HCT116 (cell line): Measurements from ENCODE around the gene CADPS2. TPM values are rescaled to one million over a fixed set of nuclear protein-coding genes. Genes with fewer than 3 reads are reported as not detected.

Experiments
- ATAC-seq: fragments of 200-7000 bp; cut with Tn5 transposase; 2 replicates; pipeline ENCODE4 v1.9.1; 2020; ENCODE audit warnings: mild to moderate bottlenecking, moderate library complexity
- BruUV-seq: library from RNA; stranded (reverse); fragments of 400-500 nt; replicated peaks from 2 replicates; lab custom pipeline; 2021; lab: Mats Ljungman, UMichigan
- CTCF ChIA-PET: fragments of 300-600 bp; sonication (Branson Sonifier 250); formaldehyde crosslinking; loops from one replicate; lab custom pipeline; 2021; ENCODE audit warnings: antibody characterized with exemption; lab: Charles Lee
- POLR2A ChIA-PET: fragments of 300-600, 350-600 bp; sonication (Branson Sonifier 250); formaldehyde crosslinking; loops from one replicate; lab custom pipeline; 2021; ENCODE audit warnings: antibody characterized with exemption; lab: Charles Lee
- RAD21 ChIA-PET, 2 experiments: fragments of 300-600 bp; sonication (Branson Sonifier 250); formaldehyde crosslinking; loops; one replicate each; lab custom pipeline; 2023; ENCODE audit warnings: low total read pairs in 2 of 2; ENCODE audit not compliant: uncharacterized antibody in 2 of 2, unreplicated experiment in 2 of 2, low non-redundant PET in 1 of 2; lab: Charles Lee
- DNase-seq: peaks from one replicate; pipeline ENCODE4 v3.0.0-alpha.2; 2010; ENCODE audit warnings: low read depth, low spot score
- H2AFZ ChIP-seq: fragments of 200-600 bp; shearing (Covaris generic), sonication (generic); 2 replicates; pipeline ENCODE4 v1.6.1; 2017; ENCODE audit warnings: low read depth, mixed run types, mixed read lengths, antibody characterized with exemption, low read length; ENCODE audit not compliant: poor library complexity, severe bottlenecking
- H3K27ac ChIP-seq: 2 replicates; pipeline ENCODE4 v1.5.1; 2012; ENCODE audit warnings: low read depth, low read length
- H3K27me3 ChIP-seq: fragments of 200-600 bp; sonication (generic); 2 replicates; pipeline ENCODE4 v1.6.1; 2016; ENCODE audit warnings: mixed run types, low read length, mixed read lengths; ENCODE audit not compliant: insufficient read depth
- H3K36me3 ChIP-seq, 2 experiments: fragments of 200-500 bp in 1 of 2; fragments of 200-600 bp in 1 of 2; sonication (Bioruptor generic) in 1 of 2; sonication (generic) in 1 of 2; 2 replicates each; pipeline versions ENCODE4 v1.5.1 to v1.6.1; 2014 to 2016; ENCODE audit warnings: low read length in 2 of 2, inconsistent platforms in 1 of 2, mixed read lengths in 1 of 2, mixed run types in 1 of 2; ENCODE audit not compliant: insufficient read depth in 2 of 2, control insufficient read depth in 1 of 2
- H3K4me1 ChIP-seq, 2 experiments: fragments of 200-600 bp in 1 of 2; sonication (generic) in 1 of 2; 2 replicates each; pipeline versions ENCODE4 v1.5.1 to v1.6.1; 2012 to 2017; ENCODE audit warnings: low read length in 2 of 2, inconsistent platforms in 1 of 2, mild to moderate bottlenecking in 1 of 2, mixed read lengths in 1 of 2, mixed run types in 1 of 2, moderate library complexity in 1 of 2; ENCODE audit not compliant: insufficient read depth in 2 of 2, control insufficient read depth in 1 of 2
- H3K4me2 ChIP-seq: fragments of 200-600 bp; sonication (generic); 2 replicates; pipeline ENCODE4 v1.6.1; 2017; ENCODE audit warnings: mixed run types, low read length, mixed read lengths
- H3K4me3 ChIP-seq, 2 experiments: fragments of 200-600 bp in 1 of 2; sonication (generic) in 1 of 2; replicated peaks in 1 of 2; 2 replicates each; pipeline ENCODE4 v1.5.1; 2011 to 2016; ENCODE audit warnings: low read length in 2 of 2, control low read depth in 1 of 2, low read depth in 1 of 2, mild to moderate bottlenecking in 1 of 2, mixed read lengths in 1 of 2, mixed run types in 1 of 2
- H3K79me2 ChIP-seq: fragments of 200-600 bp; sonication (generic); 2 replicates; pipeline ENCODE4 v1.6.1; 2017; ENCODE audit warnings: mild to moderate bottlenecking, mixed run types, low read length, moderate library complexity, mixed read lengths; ENCODE audit not compliant: insufficient read depth
- H3K9ac ChIP-seq: fragments of 200-600 bp; sonication (generic); 2 replicates; pipeline ENCODE4 v1.6.1; 2016; ENCODE audit warnings: low read length, mixed read lengths
- H3K9me2 ChIP-seq: fragments of 200-600 bp; sonication (generic), shearing (Covaris generic); 2 replicates; pipeline ENCODE4 v1.6.1; 2017; ENCODE audit warnings: mixed run types, mild to moderate bottlenecking, moderate library complexity; ENCODE audit not compliant: insufficient read depth
- H3K9me3 ChIP-seq, 2 experiments: fragments of 200-500 bp in 1 of 2; fragments of 200-600 bp in 1 of 2; sonication (Bioruptor generic) in 1 of 2; sonication (generic) in 1 of 2; 2 replicates each; pipeline ENCODE4 v1.6.1; 2014 to 2017; ENCODE audit warnings: low read length in 2 of 2, mixed read lengths in 2 of 2, inconsistent platforms in 1 of 2, low read depth in 1 of 2, mild to moderate bottlenecking in 1 of 2, mixed run types in 1 of 2, moderate library complexity in 1 of 2; ENCODE audit not compliant: control insufficient read depth in 1 of 2, insufficient read depth in 1 of 2
- H4K20me1 ChIP-seq: fragments of 200-600 bp; sonication (generic), shearing (Covaris generic); 2 replicates; pipeline ENCODE4 v1.6.1; 2017; ENCODE audit warnings: mixed run types, mild to moderate bottlenecking, moderate library complexity; ENCODE audit not compliant: insufficient read depth
- CEBPB ChIP-seq: IDR thresholded peaks from 2 replicates; pipeline ENCODE4 v1.6.1; 2012; ENCODE audit warnings: low read depth
- ELF1 ChIP-seq: IDR thresholded peaks from 2 replicates; pipeline ENCODE4 v1.6.1; 2012; ENCODE audit warnings: low read depth, borderline replicate concordance
- JUND ChIP-seq: IDR thresholded peaks from 2 replicates; pipeline ENCODE4 v1.6.1; 2012
- POLR2A ChIP-seq: IDR thresholded peaks from 2 replicates; pipeline ENCODE4 v1.7.0; 2011; ENCODE audit warnings: borderline replicate concordance; ENCODE audit not compliant: insufficient read depth, insufficient read length; ENCODE audit errors: extremely low read depth
- SP1 ChIP-seq: IDR thresholded peaks from 2 replicates; pipeline ENCODE4 v1.6.1; 2012; ENCODE audit warnings: low read depth
- TCF7L2 ChIP-seq: IDR thresholded peaks from 2 replicates; pipeline ENCODE4 v1.7.0; 2011; ENCODE audit warnings: borderline replicate concordance, inconsistent platforms; ENCODE audit not compliant: insufficient read depth, insufficient read length; ENCODE audit errors: extremely low read depth
- YY1 ChIP-seq: IDR thresholded peaks from 2 replicates; pipeline ENCODE4 v1.6.1; 2011; ENCODE audit warnings: low read length, low read depth, moderate library complexity, mild to moderate bottlenecking; ENCODE audit not compliant: insufficient replicate concordance; ENCODE audit errors: extremely low read depth
- ZNF274 ChIP-seq: fragments of 200-500 bp; sonication (Bioruptor generic); IDR thresholded peaks from 2 replicates; pipeline ENCODE4 v1.6.1; 2014; ENCODE audit warnings: mild to moderate bottlenecking, low read depth, low read length, inconsistent platforms
- intact Hi-C: fragments of 100-400 bp; cut with micrococcal nuclease; formaldehyde crosslinking; loops from 2 replicates; pipeline ENCODE4 v1.10.0; 2022
- total RNA-seq: library from RNA; stranded (reverse); gene quantifications from one replicate; pipeline ENCODE4 v1.2.1, GENCODE V29; 2021; ENCODE audit not compliant: unreplicated experiment
- TF ChIP-seq, protein P1 (sequence below), 3 experiments: fragments of 200-600 bp in 1 of 3; sonication (generic) in 1 of 3; IDR thresholded peaks in 2 of 3; conservative IDR thresholded peaks in 1 of 3; 2 replicates each; pipeline ENCODE4 v1.5.1; 2012 to 2017; ENCODE audit warnings: low read depth in 2 of 3, low read length in 2 of 3, antibody characterized with exemption in 1 of 3, borderline replicate concordance in 1 of 3, control low read depth in 1 of 3, mild to moderate bottlenecking in 1 of 3, mixed read lengths in 1 of 3, mixed run types in 1 of 3, moderate library complexity in 1 of 3; ENCODE audit not compliant: insufficient read depth in 1 of 3
- TF ChIP-seq, protein P2 (sequence below): IDR thresholded peaks from 2 replicates; pipeline ENCODE4 v1.6.1; 2011; ENCODE audit warnings: mild to moderate bottlenecking, low read length, moderate library complexity; ENCODE audit not compliant: insufficient replicate concordance; ENCODE audit errors: extremely low read depth

CADPS2 gene
- total RNA-seq, 1 experiment from 2014 or later: 7.5 TPM

GRCh38 chr7:122556873-122557542, 329.3 kb downstream of the CADPS2 start:
- RAD21 ChIA-PET: no interaction called here
- no peak for DNase-seq
- no peaks in the 10 kb centered on the region for H3K4me1 ChIP-seq
- H3K36me3 ChIP-seq: no peaks in the 10 kb centered on the region
- no peak overlapping the region for H3K4me3 ChIP-seq
- CTCF ChIA-PET: no interaction called here
- H3K9me2 ChIP-seq: no peaks in the 10 kb centered on the region
- POLR2A ChIA-PET: no interaction called here
- no peak overlapping the region for H3K4me2 ChIP-seq
- no peaks in the 10 kb centered on the region for H4K20me1 ChIP-seq
- intact Hi-C loops: no loop called here
- no peak for ATAC-seq
- no peak overlapping the region for H2AFZ ChIP-seq
- no peak overlapping the region for H3K9ac ChIP-seq
- H3K9me3 ChIP-seq: no peaks in the 10 kb centered on the region
- no TSS peak for BruUV-seq
- no peak overlapping the region for H3K27ac ChIP-seq
- no peaks in the 10 kb centered on the region for H3K79me2 ChIP-seq
- H3K27me3 ChIP-seq: no peaks in the 10 kb centered on the region
- TF ChIP-seq ZNF274 (no peak), SP1 (no peak), CEBPB (no peak), YY1 (no peak), TCF7L2 (no peak), ELF1 (no peak), POLR2A (no peak), JUND (no peak)
- TF ChIP-seq, protein P1, sequence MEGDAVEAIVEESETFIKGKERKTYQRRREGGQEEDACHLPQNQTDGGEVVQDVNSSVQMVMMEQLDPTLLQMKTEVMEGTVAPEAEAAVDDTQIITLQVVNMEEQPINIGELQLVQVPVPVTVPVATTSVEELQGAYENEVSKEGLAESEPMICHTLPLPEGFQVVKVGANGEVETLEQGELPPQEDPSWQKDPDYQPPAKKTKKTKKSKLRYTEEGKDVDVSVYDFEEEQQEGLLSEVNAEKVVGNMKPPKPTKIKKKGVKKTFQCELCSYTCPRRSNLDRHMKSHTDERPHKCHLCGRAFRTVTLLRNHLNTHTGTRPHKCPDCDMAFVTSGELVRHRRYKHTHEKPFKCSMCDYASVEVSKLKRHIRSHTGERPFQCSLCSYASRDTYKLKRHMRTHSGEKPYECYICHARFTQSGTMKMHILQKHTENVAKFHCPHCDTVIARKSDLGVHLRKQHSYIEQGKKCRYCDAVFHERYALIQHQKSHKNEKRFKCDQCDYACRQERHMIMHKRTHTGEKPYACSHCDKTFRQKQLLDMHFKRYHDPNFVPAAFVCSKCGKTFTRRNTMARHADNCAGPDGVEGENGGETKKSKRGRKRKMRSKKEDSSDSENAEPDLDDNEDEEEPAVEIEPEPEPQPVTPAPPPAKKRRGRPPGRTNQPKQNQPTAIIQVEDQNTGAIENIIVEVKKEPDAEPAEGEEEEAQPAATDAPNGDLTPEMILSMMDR (IDR thresholded peaks at IDR 0.05 in 2 of 3, conservative IDR thresholded peaks at IDR 0.05 in 1 of 3; ENCODE audit: borderline replicate concordance in 1 of 3, insufficient read depth in 1 of 3, low read depth in 2 of 3, low read length in 2 of 3): no peak
- TF ChIP-seq, protein P2, sequence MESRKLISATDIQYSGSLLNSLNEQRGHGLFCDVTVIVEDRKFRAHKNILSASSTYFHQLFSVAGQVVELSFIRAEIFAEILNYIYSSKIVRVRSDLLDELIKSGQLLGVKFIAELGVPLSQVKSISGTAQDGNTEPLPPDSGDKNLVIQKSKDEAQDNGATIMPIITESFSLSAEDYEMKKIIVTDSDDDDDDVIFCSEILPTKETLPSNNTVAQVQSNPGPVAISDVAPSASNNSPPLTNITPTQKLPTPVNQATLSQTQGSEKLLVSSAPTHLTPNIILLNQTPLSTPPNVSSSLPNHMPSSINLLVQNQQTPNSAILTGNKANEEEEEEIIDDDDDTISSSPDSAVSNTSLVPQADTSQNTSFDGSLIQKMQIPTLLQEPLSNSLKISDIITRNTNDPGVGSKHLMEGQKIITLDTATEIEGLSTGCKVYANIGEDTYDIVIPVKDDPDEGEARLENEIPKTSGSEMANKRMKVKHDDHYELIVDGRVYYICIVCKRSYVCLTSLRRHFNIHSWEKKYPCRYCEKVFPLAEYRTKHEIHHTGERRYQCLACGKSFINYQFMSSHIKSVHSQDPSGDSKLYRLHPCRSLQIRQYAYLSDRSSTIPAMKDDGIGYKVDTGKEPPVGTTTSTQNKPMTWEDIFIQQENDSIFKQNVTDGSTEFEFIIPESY: no peak
- TF ChIP-seq, all 23 proteins: peak for 0
